COR-L47 (cell line): ENCODE measurements around the gene OSBP.

Experiments used
- DNase-seq: peaks from one replicate; lab custom pipeline; 2025; lab: John Stamatoyannopoulos, UW

OSBP gene

GRCh38 chr11:59607703-59608454 is 7.7 kb downstream of the OSBP start:
- DNase-seq = no peak

- DNase-seq = no peak
Measured at GRCh38 chr11:59602432-59602831, 13.1 kb downstream of the OSBP start.

GRCh38 chr11:59601788-59602187 is 13.8 kb downstream of the OSBP start:
- DNase-seq = no peak

- DNase-seq = no peak
Measured at GRCh38 chr11:59600636-59601035, 14.9 kb downstream of the OSBP start.

GRCh38 chr11:59600234-59600633 is 15.3 kb downstream of the OSBP start:
- no peak for DNase-seq

GRCh38 chr11:59598961-59599360 is 16.6 kb downstream of the OSBP start:
- no peak for DNase-seq

GRCh38 chr11:59584294-59584693 is 31.3 kb downstream of the OSBP start:
- no peak for DNase-seq

GRCh38 chr11:59582006-59582405 is 33.6 kb downstream of the OSBP start:
- no peak for DNase-seq

- no peak for DNase-seq
Measured at GRCh38 chr11:59578369-59578768, 37.2 kb downstream of the OSBP start.

- no peak for DNase-seq
Measured at GRCh38 chr11:59575505-59575904, 40.1 kb downstream of the OSBP start.

GRCh38 chr11:59574932-59575502 is 40.6 kb downstream of the OSBP start:
- no peak for DNase-seq

- no peak for DNase-seq
Measured at GRCh38 chr11:59574467-59574866, 41.1 kb downstream of the OSBP start.

- no peak for DNase-seq
Measured at GRCh38 chr11:59573216-59573615, 42.4 kb downstream of the OSBP start.

GRCh38 chr11:59572091-59572490 is 43.5 kb downstream of the OSBP start:
- no peak for DNase-seq

- no peak for DNase-seq
Measured at GRCh38 chr11:59562292-59562691, 53.3 kb downstream of the OSBP start.

GRCh38 chr11:59560702-59561473 is 54.7 kb downstream of the OSBP start:
- peak; percentile 76 for DNase-seq

- DNase-seq = peak; percentile 70
Measured at GRCh38 chr11:59560290-59560701, 55.3 kb downstream of the OSBP start.

- DNase-seq = no peak
Measured at GRCh38 chr11:59559886-59560285, 55.7 kb downstream of the OSBP start.

GRCh38 chr11:59558270-59558643 is 57.3 kb downstream of the OSBP start:
- no peak for DNase-seq

- no peak for DNase-seq
Measured at GRCh38 chr11:59556917-59557348, 58.6 kb downstream of the OSBP start.

- DNase-seq = peak; percentile 61
Measured at GRCh38 chr11:59556115-59556916, 59.3 kb downstream of the OSBP start.

GRCh38 chr11:59555601-59556114 is 59.9 kb downstream of the OSBP start:
- no peak for DNase-seq
